ENCODE results near the gene FGD3. TPM values are rescaled to one million over a fixed set of nuclear protein-coding genes. Genes with fewer than 3 reads are reported as not detected.
A peak's percentile ranks its signal among the peaks of the same experiment; 100 is the strongest.

Gene FGD3
- total and polyA plus RNA-seq, 9 of the 15 experiments (the other 6 are each of a cell fraction or from before 2014, with no cell fraction given) = 0.07 to 1.3 (median 0.29) TPM

GRCh38 chr9:93064392-93065134 is 117.2 kb downstream of the FGD3 start (continued):
- TF ChIP-seq RBM15 (IDR thresholded peaks at IDR 0.05; ENCODE audit: insufficient read depth, low read length) (no peak), NRF1 (conservative IDR thresholded peaks at IDR 0.05 in 1 of 2, IDR thresholded peaks at IDR 0.05 in 1 of 2) (peak in 1 of 2 experiments; percentile 35; a peak in 2 of 4 replicates), KLF13 (tag; IDR thresholded peaks at IDR 0.05; ENCODE audit: borderline replicate concordance, low read depth) (no peak), ATF3 (IDR thresholded peaks at IDR 0.05) (peak; percentile 14; the same call in 1 of the 2 replicates), ATF3 (CRISPR knock-in tag; conservative IDR thresholded peaks at IDR 0.05) (no peak), SPI1 (IDR thresholded peaks at IDR 0.05; ENCODE audit: borderline replicate concordance, low read depth, low read length) (peak; percentile 67; the same call in 1 of the 2 replicates), POU5F1 (IDR thresholded peaks at IDR 0.05; ENCODE audit: borderline replicate concordance, low read depth, low read length, partially characterized antibody) (no peak), NBN (IDR thresholded peaks at IDR 0.05; ENCODE audit: low read depth) (peak; percentile 47; the same call in 1 of the 2 replicates), MEF2D (tag; conservative IDR thresholded peaks at IDR 0.05; ENCODE audit: low read depth) (no peak), IRF2 (CRISPR knock-in tag; IDR thresholded peaks at IDR 0.05) (no peak), THRB (CRISPR knock-in tag; conservative IDR thresholded peaks at IDR 0.05) (peak; percentile 27; the same call in 1 of the 2 replicates), MEF2A (IDR thresholded peaks at IDR 0.05; ENCODE audit: control insufficient read depth, low read depth, low read length) (no peak), ZMIZ1 (IDR thresholded peaks at IDR 0.05; ENCODE audit: low read depth in 2 of 2, low read length in 2 of 2) (peak in 1 of 2 experiments; percentile 91; a peak in 2 of 4 replicates), AFF1 (IDR thresholded peaks at IDR 0.05; ENCODE audit: low read depth in 1 of 2, partially characterized antibody in 2 of 2) (peak in 1 of 2 experiments; percentile 55)

Data from K562 (cell line).